Stimulated activated CD4-positive, alpha-beta T cell treated with anti-CD3 and anti-CD28 coated beads, Interleukin-12 subunit alpha, Interleukin-12 subunit beta, amount 100 ng/mL, for 48 hours (primary cell): ENCODE results near the gene SOX5.
"Not testable (repeated sequence)": the region's sequence is repeated elsewhere in the genome, so short reads cannot be mapped to it uniquely, and the experiment has no call there.

Experiments
- DNase-seq, 3 donors: peaks; one replicate each; pipeline ENCODE4 v3.0.0-alpha.2; 2020; ENCODE audit warnings: low read depth in 2 of 3, low spot score in 1 of 3

Gene SOX5

GRCh38 chr12:23758608-23759007 lies 190.9 kb downstream of the SOX5 start:
- no peak for DNase-seq

- no peak for DNase-seq
These were observed 191.9 kb downstream of the SOX5 start for GRCh38 chr12:23757541-23757962.

GRCh38 chr12:23756416-23756815 lies 193.1 kb downstream of the SOX5 start:
- no peak for DNase-seq

- no peak for DNase-seq
These were observed 195.7 kb downstream of the SOX5 start for GRCh38 chr12:23753628-23754365.

- DNase-seq: no peak
These were observed 197.2 kb downstream of the SOX5 start for GRCh38 chr12:23752245-23752644.

GRCh38 chr12:23751641-23752040 lies 197.8 kb downstream of the SOX5 start:
- DNase-seq: no peak

DNA sequence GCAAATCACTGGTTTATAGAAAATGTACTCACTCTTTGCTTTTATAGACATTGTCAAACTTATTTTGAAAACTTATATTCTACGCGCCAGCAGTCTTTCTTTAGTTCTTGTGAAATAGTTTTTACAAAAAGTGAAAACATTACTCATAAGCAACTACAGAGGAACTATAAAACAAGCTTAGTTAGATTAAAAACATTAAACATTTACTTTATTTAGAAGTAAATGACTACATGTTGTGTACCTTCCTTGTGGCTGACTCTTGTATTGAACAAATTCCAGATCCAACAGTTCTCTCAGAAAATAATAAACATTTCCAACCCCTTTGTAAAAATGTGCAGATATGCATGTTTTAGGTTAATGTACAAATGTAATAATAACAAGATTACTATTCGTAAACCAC lies 198.5 kb downstream of the SOX5 start:
- DNase-seq: no peak

DNA sequence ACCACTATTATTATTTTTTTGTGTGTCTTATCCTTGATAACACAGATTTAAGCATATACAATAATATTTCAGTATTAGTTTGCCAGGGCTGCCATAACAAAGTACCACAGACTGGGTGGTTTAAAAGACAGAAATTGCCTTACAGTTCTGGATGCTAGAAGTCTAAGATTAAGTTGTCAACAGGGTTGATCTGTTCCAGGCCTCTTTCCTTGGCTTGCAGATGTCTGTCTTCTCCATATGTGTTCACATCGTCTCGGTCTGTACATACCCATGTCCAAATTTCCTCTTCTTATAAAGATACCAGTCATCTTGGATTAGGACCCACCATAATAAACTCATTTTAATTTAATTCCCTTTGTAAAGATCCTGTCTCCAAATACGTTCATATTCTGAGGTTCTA lies 204.8 kb downstream of the SOX5 start:
- DNase-seq: no peak

GRCh38 chr12:23742574-23742973 lies 206.9 kb downstream of the SOX5 start:
- no peak for DNase-seq

- DNase-seq: no peak
These were observed 218.0 kb downstream of the SOX5 start for GRCh38 chr12:23731493-23731892.

DNA sequence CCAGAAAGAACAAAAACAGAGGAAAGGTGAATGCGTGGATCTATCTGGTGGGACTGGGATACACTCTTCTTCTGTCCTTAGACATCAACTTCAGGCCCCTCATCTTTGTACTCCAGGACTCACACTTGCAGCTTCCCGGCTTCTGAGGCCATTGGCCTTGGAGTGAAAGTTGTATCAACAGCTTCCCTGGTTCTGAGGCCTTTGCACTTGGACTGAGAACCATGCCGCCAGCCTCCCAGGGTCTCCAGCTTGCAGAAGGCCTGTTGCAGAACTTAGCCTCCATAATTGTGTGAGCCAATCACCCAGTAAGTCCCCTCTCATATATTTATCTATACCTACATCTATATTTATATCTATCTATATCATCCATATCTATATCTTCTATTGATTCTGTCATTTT lies 218.4 kb downstream of the SOX5 start:
- DNase-seq: no peak

DNA sequence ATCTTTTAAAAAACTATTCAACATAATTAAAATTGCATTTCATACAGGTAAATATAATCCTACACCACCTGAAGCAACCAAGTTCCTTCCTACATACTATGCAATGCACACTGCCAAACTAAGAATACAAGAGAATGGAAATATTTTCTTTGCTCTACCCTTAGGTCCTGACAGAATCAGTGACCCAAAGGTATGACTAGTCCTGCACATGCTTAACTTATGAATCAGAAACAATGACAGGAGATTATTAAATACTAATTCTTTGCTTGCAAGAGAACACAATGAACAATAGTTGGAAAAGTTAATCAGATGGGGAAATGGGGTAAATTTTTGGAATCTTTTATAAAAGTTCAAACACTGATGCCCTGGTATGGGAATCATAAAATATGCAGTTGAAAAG lies 220.1 kb downstream of the SOX5 start:
- no peak for DNase-seq

DNA sequence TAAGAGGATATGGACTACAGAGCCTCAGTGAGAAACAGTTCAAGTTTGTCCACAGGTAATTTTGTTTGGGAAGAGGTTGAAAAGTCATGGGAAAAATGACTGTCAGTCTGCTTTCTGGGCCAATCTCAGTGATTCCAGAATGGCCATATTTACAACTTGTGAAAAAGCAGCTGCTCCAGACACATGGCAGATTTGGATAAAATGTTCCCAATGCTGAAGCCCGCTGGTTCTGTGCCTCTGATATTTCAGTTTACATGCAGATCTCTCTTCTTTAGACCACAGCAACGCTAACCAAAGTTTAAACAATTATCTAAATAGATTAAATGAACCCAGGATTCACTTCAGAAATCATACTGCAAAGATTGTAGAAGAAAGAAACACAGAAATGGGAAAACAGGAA lies 222.8 kb downstream of the SOX5 start:
- no peak for DNase-seq

DNA sequence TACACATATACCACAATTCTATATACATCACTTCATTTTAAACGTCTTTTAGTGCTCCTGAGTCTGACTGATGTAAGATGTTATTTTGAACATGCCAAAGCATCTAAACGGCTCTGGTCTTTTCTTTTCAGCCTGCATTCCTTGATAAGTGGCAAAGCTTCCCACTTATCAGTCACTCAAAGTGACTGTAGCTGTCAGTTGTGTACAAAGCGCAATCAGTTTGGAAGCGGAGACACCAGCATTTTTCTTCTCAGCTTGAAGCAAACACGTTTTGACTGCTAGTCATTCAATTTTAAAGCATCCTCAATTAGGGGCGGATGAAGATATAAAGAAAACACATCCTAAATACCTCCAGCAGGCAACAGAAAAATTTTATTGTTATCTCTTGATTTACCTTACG lies 226.8 kb downstream of the SOX5 start:
- no peak for DNase-seq

GRCh38 chr12:23721268-23721667 lies 228.2 kb downstream of the SOX5 start:
- DNase-seq: no peak

GRCh38 chr12:23719493-23719892 lies 230.0 kb downstream of the SOX5 start:
- no peak for DNase-seq

DNA sequence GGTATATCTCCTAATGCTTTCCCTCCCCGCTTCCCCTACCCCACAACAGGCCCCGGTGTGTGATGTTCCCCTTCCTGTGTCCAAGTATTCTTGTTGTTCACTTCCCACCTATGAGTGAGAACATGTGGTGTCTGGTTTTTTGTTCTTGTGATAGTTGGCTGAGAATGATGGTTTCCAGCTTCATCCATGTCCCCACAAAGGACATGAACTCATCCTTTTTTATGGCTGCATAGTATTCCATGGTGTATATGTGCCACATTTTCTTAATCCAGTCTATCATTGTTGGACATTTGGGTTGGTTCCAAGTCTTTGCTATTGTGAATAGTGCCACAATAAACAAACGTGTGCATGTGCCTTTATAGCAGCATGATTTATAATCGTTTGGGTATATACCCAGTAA lies 239.1 kb downstream of the SOX5 start:
- DNase-seq: not testable (repeated sequence)

GRCh38 chr12:23708185-23708837 lies 241.2 kb downstream of the SOX5 start:
- DNase-seq: no peak

GRCh38 chr12:23707270-23707669 lies 242.2 kb downstream of the SOX5 start:
- no peak for DNase-seq

- no peak for DNase-seq
These were observed 244.2 kb downstream of the SOX5 start for GRCh38 chr12:23704992-23705943.

GRCh38 chr12:23703051-23703450 lies 246.4 kb downstream of the SOX5 start:
- DNase-seq: no peak

DNA sequence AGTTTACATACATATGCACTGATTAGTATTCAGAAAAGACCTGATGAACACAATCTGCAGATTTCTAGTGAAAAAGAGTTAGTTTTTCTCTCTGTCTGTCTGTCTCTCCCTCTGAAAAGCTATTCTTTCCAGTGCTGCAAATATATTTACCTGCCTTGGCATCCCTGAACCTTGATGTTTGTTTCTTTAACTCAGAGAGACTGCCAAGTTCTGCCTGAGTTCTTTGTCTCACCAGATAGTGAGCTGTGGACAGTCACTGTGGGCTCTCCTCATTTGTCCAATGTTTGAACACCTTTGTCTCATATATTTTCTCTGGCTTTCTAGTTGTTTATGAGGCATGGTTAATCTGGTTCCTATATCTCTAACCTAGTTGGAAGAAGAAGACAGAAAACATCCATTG lies 250.4 kb downstream of the SOX5 start:
- DNase-seq: no peak
